Fibroblast of lung (primary cell): ENCODE measurements around the gene SUFU.

Experiments used
- EZH2 ChIP-seq: IDR thresholded peaks from 2 replicates; pipeline ENCODE4 v1.5.1; 2012; ENCODE audit warnings: low read length, control low read depth, mild to moderate bottlenecking; ENCODE audit errors: missing control alignments
- TF ChIP-seq, protein P1 (sequence below), 2 donors: IDR thresholded peaks in 1 of 2; conservative IDR thresholded peaks in 1 of 2; 1 replicate in 1 of 2; 2 replicates in 1 of 2; pipeline ENCODE4 v1.5.1; 2011 to 2012; ENCODE audit warnings: low read length in 2 of 2, control low read depth in 1 of 2, inconsistent platforms in 1 of 2, low read depth in 1 of 2, mild to moderate bottlenecking in 1 of 2

DNA sequence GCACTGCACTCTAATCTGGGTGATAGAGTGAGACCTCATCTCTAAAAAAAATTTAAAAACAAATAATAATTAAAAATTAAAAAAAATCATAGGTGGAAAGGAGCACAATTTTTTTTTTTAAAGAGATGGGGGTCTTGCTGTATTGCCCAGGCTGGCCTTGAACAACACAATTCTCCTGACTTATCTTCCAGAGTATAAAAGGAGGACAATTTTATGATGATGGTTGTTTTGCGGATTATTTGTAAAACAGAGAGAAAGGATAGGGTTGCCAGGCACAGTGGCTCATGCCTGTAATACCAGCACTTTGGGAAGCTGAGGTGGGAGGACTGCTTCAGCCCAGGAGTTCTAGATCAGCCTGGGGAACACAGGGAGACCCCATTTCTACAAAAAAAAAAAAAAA lies 6.2 kb upstream of the SUFU start:
- TF ChIP-seq, protein P1, sequence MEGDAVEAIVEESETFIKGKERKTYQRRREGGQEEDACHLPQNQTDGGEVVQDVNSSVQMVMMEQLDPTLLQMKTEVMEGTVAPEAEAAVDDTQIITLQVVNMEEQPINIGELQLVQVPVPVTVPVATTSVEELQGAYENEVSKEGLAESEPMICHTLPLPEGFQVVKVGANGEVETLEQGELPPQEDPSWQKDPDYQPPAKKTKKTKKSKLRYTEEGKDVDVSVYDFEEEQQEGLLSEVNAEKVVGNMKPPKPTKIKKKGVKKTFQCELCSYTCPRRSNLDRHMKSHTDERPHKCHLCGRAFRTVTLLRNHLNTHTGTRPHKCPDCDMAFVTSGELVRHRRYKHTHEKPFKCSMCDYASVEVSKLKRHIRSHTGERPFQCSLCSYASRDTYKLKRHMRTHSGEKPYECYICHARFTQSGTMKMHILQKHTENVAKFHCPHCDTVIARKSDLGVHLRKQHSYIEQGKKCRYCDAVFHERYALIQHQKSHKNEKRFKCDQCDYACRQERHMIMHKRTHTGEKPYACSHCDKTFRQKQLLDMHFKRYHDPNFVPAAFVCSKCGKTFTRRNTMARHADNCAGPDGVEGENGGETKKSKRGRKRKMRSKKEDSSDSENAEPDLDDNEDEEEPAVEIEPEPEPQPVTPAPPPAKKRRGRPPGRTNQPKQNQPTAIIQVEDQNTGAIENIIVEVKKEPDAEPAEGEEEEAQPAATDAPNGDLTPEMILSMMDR (conservative IDR thresholded peaks at IDR 0.05 in 1 of 2, IDR thresholded peaks at IDR 0.05 in 1 of 2; ENCODE audit: low read depth in 1 of 2, low read length in 2 of 2): no peak
- no peak for TF ChIP-seq EZH2
